ENCODE data around the gene SQOR. TPM values are rescaled to one million over a fixed set of nuclear protein-coding genes. Genes with fewer than 3 reads are reported as not detected.

The SQOR gene
- 75.3 and 83.9 TPM in 2 replicates for total RNA-seq

GRCh38 chr15:45634432-45635190 lies at the start of gene SQOR:
Gene SQOR (plus strand): TSS chr15:45635029. CDS start chr15:45658924, 23,895 bp downstream.

GRCh38 chr15:45587095-45587862 lies 47.5 kb upstream of the SQOR start, which contains the start of gene BLOC1S6:
Gene BLOC1S6 (plus strand): TSS chr15:45587379. CDS start chr15:45587444, 65 bp downstream.

Other genes with a start within 250 kb of the SQOR start
- 4.4 and 6.7 TPM in 2 replicates for gene SLC30A4, start 112.3 kb upstream of the SQOR start, total RNA-seq
- gene BLOC1S6, start 47.6 kb upstream of the SQOR start, total RNA-seq = 21.9 and 25.1 TPM in 2 replicates

All from mesangial cell (primary cell).